GM19372 (cell line): ENCODE results near the gene GPR161.

Experiments
- ATAC-seq: cut with Tn5 transposase; IDR thresholded peaks from one replicate; pipeline ENCODE4 v1.9.1; 2021; ENCODE audit warnings: mild to moderate bottlenecking, low read depth, moderate library complexity; ENCODE audit not compliant: unreplicated experiment

The GPR161 gene

GRCh38 chr1:168110896-168111545 lies 25.7 kb downstream of the GPR161 start:
- ATAC-seq, result no peak

DNA sequence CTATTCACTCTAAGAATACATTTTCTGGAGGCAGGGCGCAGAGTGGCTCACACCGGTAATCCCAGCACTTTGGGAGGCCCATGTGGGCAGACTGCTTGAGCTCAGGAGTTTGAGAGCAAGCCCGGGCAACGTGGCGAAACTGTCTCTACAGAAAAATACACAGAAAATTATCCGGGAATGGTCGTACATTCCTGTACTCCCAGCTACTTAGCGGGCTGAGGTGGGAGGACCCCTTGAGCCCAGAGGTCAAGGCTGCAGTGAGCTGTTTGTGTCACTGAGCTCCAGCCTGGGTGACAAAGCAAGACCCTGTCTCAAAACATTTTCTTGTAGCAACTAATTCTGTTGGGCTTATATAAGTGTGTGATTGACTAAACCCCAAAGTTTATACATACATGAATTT lies 30.5 kb downstream of the GPR161 start:
- ATAC-seq, result no peak

DNA sequence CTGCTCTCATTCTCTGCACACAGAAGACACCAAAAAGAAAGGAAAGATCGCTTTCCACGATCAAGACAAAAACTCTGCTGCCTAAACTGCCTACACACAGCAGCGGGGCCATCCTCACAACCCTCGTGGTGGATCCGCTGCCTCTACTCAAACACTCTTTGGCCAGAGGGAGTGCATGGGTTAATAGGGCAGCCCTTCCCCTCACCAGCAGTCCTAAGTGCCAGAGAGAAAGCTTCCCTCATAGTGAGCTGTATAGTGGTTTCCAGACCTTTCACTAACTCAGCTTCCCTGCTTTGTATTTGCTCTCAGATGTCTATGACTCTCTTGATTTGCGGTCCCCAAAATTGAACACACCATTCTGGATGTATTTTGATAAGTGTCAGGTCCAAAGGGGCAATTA lies 30.9 kb downstream of the GPR161 start:
- no peak for ATAC-seq

GRCh38 chr1:168104535-168104934 lies 32.2 kb downstream of the GPR161 start:
- ATAC-seq, result no peak

- no peak for ATAC-seq
Measured at GRCh38 chr1:168102487-168102886, 34.2 kb downstream of the GPR161 start.

GRCh38 chr1:168101336-168101735 lies 35.4 kb downstream of the GPR161 start:
- no peak for ATAC-seq

DNA sequence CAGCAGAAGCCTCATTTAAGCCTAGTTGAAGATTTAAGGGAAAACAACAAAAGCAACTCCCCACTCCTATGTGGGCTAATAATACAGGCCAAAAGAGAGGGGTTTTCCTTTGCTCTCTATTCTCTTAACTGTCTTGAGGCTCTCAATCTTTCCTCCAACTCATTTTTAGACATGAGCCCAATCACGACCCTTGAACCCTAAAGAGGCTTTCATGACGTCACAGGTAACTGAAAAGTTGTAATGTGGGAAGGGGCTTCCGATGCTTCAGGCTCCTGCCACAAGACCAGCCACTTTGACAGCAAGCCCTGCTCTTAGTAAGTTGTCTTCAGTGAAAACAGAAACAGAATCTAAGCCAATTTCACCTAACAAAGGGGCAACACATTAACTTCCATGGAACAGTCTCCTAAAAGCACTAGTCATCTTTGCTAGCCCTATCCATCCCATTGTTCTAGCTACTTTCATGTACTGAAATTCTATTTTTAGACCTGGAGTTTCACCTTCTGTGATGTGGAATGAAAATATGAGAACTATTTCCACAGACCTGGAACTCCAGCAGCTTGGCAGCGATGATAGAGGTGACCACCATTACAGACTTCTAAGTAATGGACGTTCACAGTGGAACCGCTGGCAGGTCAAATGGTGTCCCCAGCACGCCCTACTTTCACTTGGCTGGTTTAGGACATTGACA lies 36.3 kb downstream of the GPR161 start:
- ATAC-seq, result no peak

DNA sequence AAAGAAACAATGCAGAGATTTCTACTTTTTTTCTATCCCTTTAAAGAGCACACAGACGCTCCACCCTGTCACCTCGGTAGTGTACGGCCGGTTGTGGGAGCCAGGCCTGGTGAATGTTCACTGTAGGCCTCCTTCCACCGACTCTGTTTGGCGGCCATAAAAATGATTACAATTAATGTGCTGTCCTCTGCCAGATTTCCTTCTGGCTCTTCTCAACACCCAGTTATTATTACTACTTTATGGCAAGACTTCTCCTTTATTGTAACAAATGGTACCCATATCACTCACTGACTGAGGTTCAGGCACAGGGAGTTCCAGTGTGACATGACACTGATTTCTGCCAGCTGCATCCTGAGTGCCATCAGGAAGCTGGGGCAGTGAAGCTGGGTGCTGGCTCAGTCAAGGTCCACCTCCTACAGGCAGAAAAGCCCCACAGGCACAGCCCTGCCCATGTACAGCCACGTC lies 37.4 kb downstream of the GPR161 start:
- no peak for ATAC-seq

GRCh38 chr1:168098534-168099320 lies 38.0 kb downstream of the GPR161 start:
- ATAC-seq, result no peak

GRCh38 chr1:168097921-168098528 lies 38.7 kb downstream of the GPR161 start:
- ATAC-seq, result no peak

DNA sequence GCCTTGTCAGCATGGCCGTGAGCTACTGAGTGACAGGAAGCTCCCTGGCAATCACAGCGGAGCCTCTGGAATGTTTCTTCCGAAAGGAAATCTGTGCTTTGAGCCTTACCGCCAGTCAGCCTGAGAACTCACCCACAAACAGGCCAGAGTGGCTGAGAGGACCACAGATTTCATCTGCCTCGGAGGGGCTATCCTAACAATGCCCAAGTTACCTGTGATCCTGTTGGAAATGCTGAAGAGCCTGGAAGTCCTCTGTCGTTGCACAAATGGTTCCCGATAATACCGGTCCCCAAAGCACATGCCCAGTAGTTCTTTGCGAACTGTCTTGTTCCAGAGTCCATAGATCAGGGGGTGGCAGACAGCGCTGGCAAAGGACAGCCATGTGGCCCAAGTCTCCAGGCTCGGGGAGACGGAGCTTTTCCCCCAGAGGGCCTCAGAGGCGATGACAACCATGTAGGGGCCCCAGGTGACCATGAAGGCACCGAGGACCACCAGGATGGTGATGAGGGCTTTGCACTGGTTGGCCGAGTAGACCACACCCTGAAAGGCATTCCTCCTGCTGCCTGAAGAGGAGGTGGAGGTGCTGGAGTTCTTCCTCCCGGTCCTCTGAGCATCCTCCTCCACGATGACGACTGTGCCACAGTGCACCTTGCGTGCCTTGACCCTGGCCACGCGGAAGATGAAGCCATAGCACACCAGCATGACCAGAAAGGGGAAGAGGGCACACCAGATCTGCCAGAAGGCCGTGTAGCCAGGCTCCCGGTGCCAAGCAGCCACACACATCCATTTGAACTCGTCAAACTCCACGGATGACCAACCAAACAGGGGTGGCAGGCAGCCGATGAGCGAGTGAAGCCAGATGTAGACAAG lies 40.2 kb downstream of the GPR161 start:
- ATAC-seq, result no peak

- ATAC-seq, result no peak
Measured at GRCh38 chr1:168095476-168095875, 41.3 kb downstream of the GPR161 start.

DNA sequence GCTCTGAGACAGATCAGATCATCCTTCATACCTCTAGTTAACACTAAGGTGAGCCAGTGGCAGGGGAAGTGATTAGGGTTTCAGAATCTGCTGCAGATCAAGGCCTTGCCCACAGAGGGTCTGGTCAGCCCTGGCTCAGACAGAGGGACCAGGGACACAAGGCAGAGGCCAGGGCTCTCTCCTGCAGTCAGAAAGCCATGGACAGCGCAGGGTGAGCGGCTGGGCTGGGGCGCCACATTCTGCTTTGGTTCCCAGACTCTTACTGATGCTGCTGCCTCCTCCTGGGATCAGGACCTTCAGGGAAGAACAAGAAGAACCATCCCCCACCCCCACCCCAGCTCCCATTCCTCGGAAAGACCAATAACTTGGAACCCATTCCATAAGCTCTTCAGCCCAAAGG lies 43.1 kb downstream of the GPR161 start:
- ATAC-seq, result no peak

- ATAC-seq, result no peak
Measured at GRCh38 chr1:168092566-168093355, 44.0 kb downstream of the GPR161 start.

DNA sequence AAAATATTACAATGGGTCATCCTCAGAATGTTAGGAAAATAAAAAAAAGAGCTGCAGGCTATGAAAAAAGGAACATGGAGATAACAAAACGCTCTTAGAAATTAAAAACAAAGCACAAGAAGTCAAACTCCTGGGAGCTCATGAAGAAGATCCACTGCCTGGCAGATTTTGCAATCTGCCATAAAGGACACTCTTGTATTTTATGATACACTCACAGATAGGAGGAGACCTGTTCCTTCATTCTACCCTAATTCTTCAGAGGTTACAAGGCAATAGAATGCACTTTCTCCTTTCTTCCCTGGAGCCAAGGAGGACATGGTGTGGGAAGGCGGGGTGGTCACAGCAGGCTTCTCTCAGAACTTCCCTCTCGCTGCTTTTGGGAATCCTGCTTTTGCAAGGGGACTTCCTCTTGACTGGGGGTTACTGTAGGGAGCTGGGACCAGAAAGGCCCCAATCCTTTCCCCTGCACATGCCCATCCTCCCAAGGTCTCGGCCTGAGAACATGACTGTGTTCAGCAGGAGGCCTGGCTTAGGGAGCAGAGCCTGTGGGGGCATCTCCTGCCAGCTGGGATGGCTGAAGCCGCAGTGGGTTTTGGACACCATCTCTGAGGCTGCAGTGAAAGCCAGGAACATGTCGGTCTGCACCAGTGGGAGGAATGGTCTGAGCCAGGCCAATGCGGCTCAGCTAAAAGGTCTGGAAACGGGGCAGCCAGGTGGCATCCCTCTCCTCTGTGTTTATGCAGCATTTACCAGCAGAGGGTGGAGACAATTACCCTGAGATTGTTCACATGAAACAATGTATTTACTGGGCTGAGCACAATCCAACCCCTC lies 44.8 kb downstream of the GPR161 start:
- no peak for ATAC-seq

DNA sequence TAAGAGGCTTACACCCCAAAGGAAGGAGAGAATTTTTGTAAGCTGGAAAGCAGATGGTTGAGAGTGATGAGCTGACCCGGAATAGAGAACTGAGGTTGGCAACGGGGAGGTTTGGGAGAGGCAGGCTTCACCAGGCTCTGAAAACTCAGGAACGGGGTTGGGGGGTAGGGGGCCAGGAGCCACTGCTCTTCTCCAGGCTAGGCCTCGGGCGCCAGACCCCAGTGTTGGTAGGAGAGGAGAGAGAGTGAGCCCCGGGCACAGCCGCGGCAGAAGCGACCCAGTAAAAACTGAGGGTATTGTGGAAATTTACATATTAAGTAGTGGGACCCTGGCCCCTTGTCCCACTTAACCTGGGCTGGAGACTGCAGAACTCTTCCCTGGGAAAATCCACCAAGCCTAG lies 45.7 kb downstream of the GPR161 start:
- no peak for ATAC-seq

- ATAC-seq, result no peak
Measured at GRCh38 chr1:168090395-168090794, 46.3 kb downstream of the GPR161 start.

GRCh38 chr1:168089979-168090337 lies 46.8 kb downstream of the GPR161 start:
- ATAC-seq, result no peak
